ENCODE results near the gene RASSF3. TPM values are rescaled to one million over a fixed set of nuclear protein-coding genes. Genes with fewer than 3 reads are reported as not detected.

Gene RASSF3
- total and polyA plus RNA-seq, 4 donors: 26.7 to 60.9 (median 33.5) TPM

DNA sequence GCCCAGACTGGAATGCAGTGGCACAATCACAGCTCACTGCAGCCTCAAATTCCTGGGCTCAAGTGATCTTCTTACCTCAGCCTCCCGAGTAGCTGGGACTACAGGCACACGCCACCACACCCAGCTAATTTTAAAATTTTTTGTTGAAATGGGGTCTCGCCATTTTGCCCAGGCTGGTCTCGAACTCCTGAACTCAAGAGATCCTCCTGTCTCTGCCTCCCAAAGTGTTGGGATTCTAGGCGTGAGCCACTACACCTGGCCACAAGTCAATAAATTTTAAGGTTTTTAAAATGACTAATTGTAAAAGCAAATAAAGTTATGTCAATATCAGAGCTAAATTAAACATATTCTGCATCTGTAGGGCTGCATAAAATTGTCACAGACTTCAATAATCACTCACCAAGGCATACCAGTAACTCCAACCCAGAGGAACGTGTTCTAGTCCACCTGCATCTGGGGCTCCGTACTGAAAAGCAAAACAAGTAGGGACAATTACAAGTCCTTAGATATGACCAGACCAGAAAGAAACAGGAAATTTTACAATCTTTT lies 135.0 kb downstream of the RASSF3 start:
- no peak for ATAC-seq (ENCODE audit: insufficient read depth, low FRiP score)
- H3K9me3 ChIP-seq (ENCODE audit: control insufficient read depth in 4 of 4, insufficient read depth in 3 of 4, low read length in 3 of 4): no peaks in the 10 kb centered on the region
- peaks cover 0 to 4% (median 0%) of the 10 kb centered on the region in 5 donors for H3K4me1 ChIP-seq (ENCODE audit: control insufficient read depth in 5 of 5, insufficient read depth in 5 of 5, low read length in 5 of 5)
- 85 to 88% methylated on average over 7 of the region's 7 CpGs for WGBS, 2 donors
- no peak for DNase-seq
- no peaks in the 10 kb centered on the region for H3K27me3 ChIP-seq (ENCODE audit: control insufficient read depth in 3 of 3, insufficient read depth in 3 of 3, low read length in 2 of 3)
- H3K36me3 ChIP-seq (ENCODE audit: control insufficient read depth in 4 of 4, insufficient read depth in 4 of 4, low read length in 4 of 4): peaks cover 15 to 44% (median 37%) of the 10 kb centered on the region in 4 donors
- no peak overlapping the region for H3K27ac ChIP-seq (ENCODE audit: low read depth in 1 of 2, low read length in 1 of 2)
- H3K9ac ChIP-seq (ENCODE audit: insufficient read depth in 1 of 2, low read length in 2 of 2): no peak overlapping the region
- no peak overlapping the region for H3K4me3 ChIP-seq
- TF ChIP-seq CTCF (IDR thresholded peaks at IDR 0.05; ENCODE audit: control extremely low read depth, extremely low read depth): no peak

DNA sequence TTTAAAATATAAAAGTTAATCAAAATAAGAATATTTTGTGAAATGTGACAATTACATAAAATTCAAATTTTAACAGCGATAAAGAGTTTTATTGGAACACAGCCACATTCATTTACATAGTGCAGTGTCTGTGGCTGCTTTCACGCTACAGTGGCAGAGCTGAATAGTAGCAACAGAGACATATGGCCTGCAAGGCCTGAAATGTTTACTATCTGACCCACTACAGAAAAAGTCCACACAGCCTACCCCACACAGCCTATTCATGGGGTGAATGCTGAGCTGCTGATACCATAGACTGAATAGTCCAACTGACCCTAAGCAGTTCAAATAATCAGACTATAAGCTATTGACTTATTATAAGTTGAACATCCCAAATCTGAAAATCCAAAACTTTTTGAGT lies 135.7 kb downstream of the RASSF3 start:
- H3K27ac ChIP-seq (ENCODE audit: low read depth in 1 of 2, low read length in 1 of 2): no peak overlapping the region
- no peak for TF ChIP-seq CTCF (IDR thresholded peaks at IDR 0.05; ENCODE audit: control extremely low read depth, extremely low read depth)
- no peak for ATAC-seq (ENCODE audit: insufficient read depth, low FRiP score)

GRCh38 chr12:64746663-64747062 lies 136.4 kb downstream of the RASSF3 start:
- WGBS, 2 donors: 81 to 89% methylated on average over 2 of the region's 2 CpGs
- H3K9ac ChIP-seq (ENCODE audit: insufficient read depth in 1 of 2, low read length in 2 of 2): no peak overlapping the region
- H3K4me1 ChIP-seq (ENCODE audit: control insufficient read depth in 5 of 5, insufficient read depth in 5 of 5, low read length in 5 of 5): peaks cover 0 to 4% (median 0%) of the 10 kb centered on the region in 5 donors
- H3K9me3 ChIP-seq (ENCODE audit: control insufficient read depth in 4 of 4, insufficient read depth in 3 of 4, low read length in 3 of 4): no peaks in the 10 kb centered on the region
- ATAC-seq (ENCODE audit: insufficient read depth, low FRiP score) (no peak), DNase-seq (no peak)
- peak overlapping the region in 1 of 2 donors; percentile 26 for H3K27ac ChIP-seq (ENCODE audit: low read depth in 1 of 2, low read length in 1 of 2)
- peaks cover 17 to 42% (median 39%) of the 10 kb centered on the region in 4 donors for H3K36me3 ChIP-seq (ENCODE audit: control insufficient read depth in 4 of 4, insufficient read depth in 4 of 4, low read length in 4 of 4)
- H3K27me3 ChIP-seq (ENCODE audit: control insufficient read depth in 3 of 3, insufficient read depth in 3 of 3, low read length in 2 of 3): no peaks in the 10 kb centered on the region
- no peak overlapping the region for H3K4me3 ChIP-seq
- TF ChIP-seq CTCF (IDR thresholded peaks at IDR 0.05; ENCODE audit: control extremely low read depth, extremely low read depth): no peak

More for the DNA sequence above, 135.7 kb downstream of the RASSF3 start:
- Histone ChIP-seq H3K4me1 (ENCODE audit: control insufficient read depth in 5 of 5, insufficient read depth in 5 of 5, low read length in 5 of 5) (peaks cover 0 to 4% (median 0%) of the 10 kb centered on the region in 5 donors), H3K36me3 (ENCODE audit: control insufficient read depth in 4 of 4, insufficient read depth in 4 of 4, low read length in 4 of 4) (peaks cover 17 to 46% (median 40%) of the 10 kb centered on the region in 4 donors), H3K9ac (ENCODE audit: insufficient read depth in 1 of 2, low read length in 2 of 2) (no peak overlapping the region), H3K27me3 (ENCODE audit: control insufficient read depth in 3 of 3, insufficient read depth in 3 of 3, low read length in 2 of 3) (no peaks in the 10 kb centered on the region), H3K4me3 (no peak overlapping the region), H3K9me3 (ENCODE audit: control insufficient read depth in 4 of 4, insufficient read depth in 3 of 4, low read length in 3 of 4) (no peaks in the 10 kb centered on the region)
- WGBS, 2 donors: 94 to 98% methylated on average over 2 of the region's 2 CpGs
- no peak for DNase-seq

Small RNA genes lying within 50 kb of the gene (small RNA-seq; reads per million reads assigned to genes)
- gene MIR548C (ENCODE audit: low replicate concordance) (not detected), gene MIR548Z (ENCODE audit: low replicate concordance) (not detected), gene RF00137 (ENCODE audit: low replicate concordance) (not detected)

Other genes with a start within 250 kb of the RASSF3 start
- under 1 TPM; 0.12 to 0.51 TPM for gene C12orf56, start 219.7 kb upstream of the RASSF3 start, total RNA-seq
- under 1 TPM in 1 of 2 donors, not detected in 1; 0.03 TPM for gene C12orf56, start 219.7 kb upstream of the RASSF3 start, polyA plus RNA-seq
- 10 to 100 TPM; 46.1 to 65.7 TPM for gene XPOT, start 206.1 kb upstream of the RASSF3 start, total RNA-seq
- 10 to 100 TPM; 21.1 to 27.1 TPM for gene XPOT, start 206.1 kb upstream of the RASSF3 start, polyA plus RNA-seq
- gene TBK1, start 158.4 kb upstream of the RASSF3 start, total RNA-seq: 10 to 100 TPM; 16.8 to 50.1 TPM
- 10 to 100 TPM; 14.5 to 20.7 TPM for gene TBK1, start 158.4 kb upstream of the RASSF3 start, polyA plus RNA-seq
- 100 to 1,000 TPM; 149 TPM for gene GNS, start 148.9 kb downstream of the RASSF3 start, total RNA-seq
- 100 to 1,000 TPM in 1 of 2 donors, 10 to 100 TPM in 1; 27.6 to 128 TPM for gene GNS, start 148.9 kb downstream of the RASSF3 start, polyA plus RNA-seq
- 10 to 100 TPM; 11.0 to 15.7 TPM for gene TBC1D30, start 214.2 kb downstream of the RASSF3 start, total RNA-seq
- gene TBC1D30, start 214.2 kb downstream of the RASSF3 start, polyA plus RNA-seq: 1 to 10 TPM; 3.3 to 9.3 TPM

Measured in lung (tissue), 13 donors.